NCI-H460 (cell line): ENCODE data around the gene ZSWIM9. TPM values are rescaled to one million over a fixed set of nuclear protein-coding genes. Genes with fewer than 3 reads are reported as not detected.
A peak's percentile ranks its signal among the peaks of the same experiment; 100 is the strongest.

ENCODE experiments used
- DNase-seq: peaks from one replicate; pipeline ENCODE4 v3.0.0-alpha.2; 2016; ENCODE audit warnings: low read depth; ENCODE audit errors: extremely low read depth
- polyA plus RNA-seq: library from polyadenylated mRNA; depleted of rRNA; stranded (reverse); fragments of >200 nt; gene quantifications from 2 replicates; pipeline ENCODE4 v1.2.3, GENCODE V29; 2014; cell fraction: nucleus; rRNA removed
- total RNA-seq: library from RNA; depleted of rRNA; stranded (reverse); fragments of >200 nt; shearing (Covaris generic); gene quantifications from 2 replicates; pipeline ENCODE4 v1.2.3, GENCODE V29; 2014; rRNA removed

Gene ZSWIM9
- 1.3 and 1.5 TPM in 2 replicates for total RNA-seq
- polyA plus RNA-seq: 0.65 and 1.3 TPM in 2 replicates

- DNase-seq: peak; percentile 86
Measured at GRCh38 chr19:48169939-48170803, at the start of gene ZSWIM9, which contains the start of gene LIG1. Gene ZSWIM9, plus strand, starts transcription at chr19:48170680. Its CDS starts 1,123 bp downstream, at chr19:48171803. Gene LIG1, minus strand, starts transcription at chr19:48170344. Its CDS starts 4,778 bp downstream, at chr19:48165566.

GRCh38 chr19:48121066-48121465 is 49.4 kb upstream of the ZSWIM9 start:
- no peak for DNase-seq

DNA sequence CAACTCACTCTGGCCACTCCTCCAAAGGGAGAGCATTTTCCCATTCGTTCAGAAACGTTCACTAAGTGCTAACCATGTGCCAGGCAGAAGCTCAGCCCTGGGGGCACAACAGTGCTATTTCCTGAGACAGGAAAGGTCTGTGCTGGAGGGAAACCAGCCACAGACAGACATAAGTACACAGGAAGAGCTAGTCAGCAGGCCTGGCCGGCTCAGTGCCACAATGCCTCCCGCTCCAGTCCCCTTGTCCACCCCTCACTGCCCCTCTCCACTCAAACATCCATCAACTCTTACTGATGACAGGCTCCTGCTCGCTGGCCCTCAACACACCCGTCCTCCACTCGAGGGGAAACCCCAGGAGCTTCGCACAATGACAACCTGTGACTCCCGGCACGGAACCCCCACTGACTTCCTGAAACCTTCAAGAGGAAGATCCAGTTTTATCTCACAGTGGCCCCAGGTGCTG is 48.5 kb upstream of the ZSWIM9 start:
- DNase-seq: no peak

GRCh38 chr19:48122421-48122820 is 48.1 kb upstream of the ZSWIM9 start:
- DNase-seq: no peak

DNA sequence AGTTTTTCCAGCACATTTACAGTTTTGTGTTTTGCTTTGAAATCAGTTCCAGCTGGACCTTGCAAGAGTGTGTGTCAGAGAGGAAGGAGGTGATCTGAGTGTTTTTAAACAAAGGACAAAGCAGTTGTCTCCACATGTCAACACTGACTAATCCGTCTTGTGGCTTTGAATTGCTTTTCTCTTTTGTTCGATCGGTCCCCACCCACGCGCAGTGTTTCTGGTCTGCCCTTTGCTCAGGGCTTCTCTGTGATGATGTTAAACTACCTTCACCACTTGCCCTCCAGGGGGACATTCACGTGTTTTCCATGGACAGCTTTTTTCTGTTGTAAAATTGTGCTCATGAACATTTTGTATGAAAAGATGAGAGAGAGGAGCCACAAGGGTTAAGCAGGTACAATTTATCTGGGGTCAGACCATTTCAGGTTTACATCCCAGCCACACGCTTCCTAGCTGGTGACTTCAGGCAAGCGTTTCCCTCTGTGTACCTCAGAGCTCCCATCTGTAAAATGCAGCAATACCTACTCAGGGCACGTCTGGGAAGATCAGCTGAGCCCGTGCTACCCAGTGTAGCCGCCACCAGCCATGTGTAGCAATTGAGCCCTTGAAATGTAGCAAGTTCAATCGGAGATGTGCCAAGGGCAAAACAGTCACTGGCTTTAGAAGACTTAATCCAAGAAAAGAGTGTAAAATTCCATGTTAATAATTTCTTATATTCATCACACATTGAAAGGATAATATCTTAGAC is 46.4 kb upstream of the ZSWIM9 start:
- no peak for DNase-seq

DNA sequence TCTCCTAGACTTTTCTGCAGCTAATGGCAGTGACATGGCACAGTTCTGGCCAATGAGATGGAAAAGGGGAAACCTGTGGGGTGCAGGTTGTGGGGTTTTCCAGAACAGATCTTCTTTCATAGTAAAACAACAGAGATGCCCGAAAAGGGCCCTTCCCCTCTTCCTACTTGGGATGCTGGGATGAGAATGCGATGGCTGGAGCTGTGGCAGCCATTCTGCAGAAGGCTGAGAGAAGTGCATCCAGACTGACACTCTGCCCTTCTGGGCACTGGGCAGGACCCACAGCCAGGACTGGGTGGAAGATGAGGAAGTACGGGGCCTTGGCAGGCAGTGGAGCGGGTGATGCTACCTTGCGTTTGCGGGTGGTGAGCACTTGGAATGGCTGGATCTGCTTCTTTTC is 42.9 kb upstream of the ZSWIM9 start:
- DNase-seq: no peak

DNA sequence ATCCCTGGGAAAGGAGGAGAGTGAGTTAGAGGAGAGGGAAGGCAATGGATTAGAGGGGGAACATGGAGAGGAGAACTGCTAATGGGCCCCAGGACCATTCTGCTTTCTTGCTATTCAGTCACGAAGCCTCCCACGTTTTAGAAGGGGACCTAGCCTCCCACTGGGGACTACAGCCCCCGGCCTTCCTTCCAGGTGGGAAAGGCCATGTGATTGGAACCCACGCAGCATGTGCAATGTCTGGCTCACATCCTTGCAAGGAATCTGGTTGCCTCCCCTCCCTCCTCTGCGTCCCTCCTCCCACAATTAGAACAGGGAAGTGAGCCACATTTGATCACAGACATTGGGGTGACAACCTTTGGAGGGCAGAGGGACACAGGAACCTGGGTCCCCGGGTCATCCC is 37.4 kb upstream of the ZSWIM9 start:
- DNase-seq: no peak

- no peak for DNase-seq
Measured at GRCh38 chr19:48135411-48135810, 35.1 kb upstream of the ZSWIM9 start.

DNA sequence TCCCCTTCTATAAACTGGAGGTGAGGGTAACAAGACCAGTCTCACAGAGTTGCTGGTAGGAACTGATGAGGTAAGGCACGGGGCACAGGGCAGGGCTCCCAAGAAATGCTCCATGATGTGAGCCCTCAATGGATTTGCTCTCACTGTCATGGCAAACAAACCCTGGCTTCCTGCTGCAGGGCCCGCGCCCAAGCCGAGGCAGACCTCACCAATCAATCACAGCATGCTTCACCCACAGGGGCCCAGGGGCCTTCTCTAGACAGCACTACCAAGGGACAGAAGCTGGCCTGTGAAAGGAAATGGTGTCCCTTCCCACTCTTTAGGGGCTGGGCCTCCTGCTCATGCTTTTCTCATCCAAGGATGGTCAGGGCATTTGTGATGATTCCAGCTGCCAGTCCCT is 33.9 kb upstream of the ZSWIM9 start:
- no peak for DNase-seq

DNA sequence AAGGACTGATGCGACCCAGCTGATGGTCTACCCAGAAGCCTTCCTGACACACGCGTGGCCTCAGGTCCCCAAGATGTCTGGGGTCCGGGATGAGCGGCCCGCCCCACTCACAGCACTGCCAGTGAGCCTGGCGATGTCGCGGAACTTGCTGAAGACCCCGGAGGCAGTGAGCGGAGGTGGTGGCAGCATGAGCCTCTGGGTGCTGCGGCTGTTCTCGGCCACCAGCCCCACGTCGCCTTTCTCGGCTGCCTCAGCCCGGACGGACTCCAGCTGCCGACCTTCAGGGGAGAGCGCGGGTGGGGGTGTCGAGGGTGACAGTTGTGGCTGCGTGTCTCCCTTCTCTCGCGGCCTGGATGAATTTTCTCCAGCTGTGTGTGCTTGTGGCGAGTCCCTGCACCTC is 33.1 kb upstream of the ZSWIM9 start:
- no peak for DNase-seq

- DNase-seq: no peak
Measured at GRCh38 chr19:48139053-48139452, 31.4 kb upstream of the ZSWIM9 start.

DNA sequence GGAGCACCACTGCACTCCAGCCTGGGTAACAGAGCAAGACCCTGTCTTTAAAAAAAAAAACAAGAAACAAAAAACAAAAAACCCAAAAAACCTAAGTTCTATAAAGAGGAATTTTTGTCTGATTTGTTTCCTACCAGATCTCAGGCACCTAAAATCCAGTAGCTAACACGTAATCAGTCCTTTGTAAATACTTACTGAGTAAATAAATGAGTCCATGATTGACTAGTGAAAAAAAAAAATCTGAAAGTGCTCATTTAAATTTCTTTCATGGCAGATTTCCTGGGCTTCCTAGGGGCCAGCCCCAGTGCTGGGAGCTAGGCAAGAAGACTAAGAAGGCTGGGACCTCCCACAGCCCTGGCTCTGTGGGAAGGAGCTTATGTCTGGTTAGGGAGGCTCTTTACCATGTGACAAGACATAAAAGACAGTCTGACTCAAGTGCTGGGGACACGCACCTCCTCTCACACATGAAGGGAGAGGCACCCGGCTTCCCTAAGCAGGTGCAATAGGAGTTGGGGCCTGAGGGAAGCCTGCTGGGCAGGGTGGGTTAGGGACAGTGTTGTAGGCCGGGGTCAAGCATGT is 22.8 kb upstream of the ZSWIM9 start:
- no peak for DNase-seq

DNA sequence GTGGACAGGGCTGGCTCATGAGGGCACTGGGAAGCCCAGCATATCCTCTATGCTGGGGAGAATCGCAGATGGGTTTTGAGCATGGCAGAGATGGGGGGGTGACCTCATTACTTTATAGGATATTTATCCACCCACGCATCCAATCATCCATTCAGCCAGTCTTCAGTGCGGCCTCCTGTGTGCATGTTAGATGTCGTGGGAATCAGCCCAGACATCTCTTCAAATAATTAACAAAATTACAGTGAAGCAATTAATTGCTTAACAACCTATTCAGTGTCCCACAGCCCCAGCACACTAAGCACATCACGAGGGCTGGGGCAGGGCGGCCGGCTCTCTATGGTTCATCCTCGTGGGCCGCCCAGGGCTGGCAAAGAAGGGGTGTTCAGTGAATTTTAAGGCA is 21.9 kb upstream of the ZSWIM9 start:
- no peak for DNase-seq

DNA sequence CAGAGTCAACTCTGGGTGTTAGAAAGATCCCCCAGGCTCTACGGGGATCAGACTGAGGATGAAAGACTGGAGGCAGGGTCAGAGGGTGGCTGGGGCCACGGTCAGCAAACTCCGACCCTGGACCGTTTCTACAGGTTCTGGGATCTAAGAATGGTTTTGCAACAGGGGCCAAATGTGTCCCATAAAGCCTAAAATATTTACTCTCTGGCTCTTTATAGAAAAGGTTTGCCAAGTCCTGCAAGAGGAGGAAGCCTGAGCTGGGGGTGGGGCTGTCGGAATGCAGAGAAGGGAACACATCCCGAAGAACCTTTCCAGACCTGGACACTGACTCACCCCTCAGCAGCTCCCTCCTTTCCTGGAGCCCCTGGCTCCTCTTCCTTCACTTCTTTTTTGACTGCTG is 21.1 kb upstream of the ZSWIM9 start:
- no peak for DNase-seq

GRCh38 chr19:48152551-48152950 is 17.9 kb upstream of the ZSWIM9 start:
- DNase-seq: peak; percentile 88

DNA sequence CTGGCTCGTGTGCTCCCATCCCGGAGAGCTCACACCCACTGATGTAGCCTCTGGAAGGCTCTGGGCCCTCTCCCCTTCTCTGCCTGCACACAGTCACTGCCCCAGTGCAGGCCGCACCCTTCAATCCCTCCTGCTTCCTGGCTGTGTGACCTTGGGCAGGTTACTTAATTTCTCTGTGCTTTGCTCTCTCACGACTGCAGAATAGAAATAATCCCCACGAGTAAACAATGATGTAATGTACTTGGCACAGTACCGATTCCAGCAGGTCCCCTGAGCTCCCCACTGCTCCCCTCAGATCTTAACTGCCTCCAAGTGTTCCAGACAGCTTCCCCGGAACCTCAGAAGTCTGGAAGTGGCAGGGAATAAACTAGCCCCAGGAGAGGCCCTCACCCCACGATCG is 16.5 kb upstream of the ZSWIM9 start:
- DNase-seq: no peak

DNA sequence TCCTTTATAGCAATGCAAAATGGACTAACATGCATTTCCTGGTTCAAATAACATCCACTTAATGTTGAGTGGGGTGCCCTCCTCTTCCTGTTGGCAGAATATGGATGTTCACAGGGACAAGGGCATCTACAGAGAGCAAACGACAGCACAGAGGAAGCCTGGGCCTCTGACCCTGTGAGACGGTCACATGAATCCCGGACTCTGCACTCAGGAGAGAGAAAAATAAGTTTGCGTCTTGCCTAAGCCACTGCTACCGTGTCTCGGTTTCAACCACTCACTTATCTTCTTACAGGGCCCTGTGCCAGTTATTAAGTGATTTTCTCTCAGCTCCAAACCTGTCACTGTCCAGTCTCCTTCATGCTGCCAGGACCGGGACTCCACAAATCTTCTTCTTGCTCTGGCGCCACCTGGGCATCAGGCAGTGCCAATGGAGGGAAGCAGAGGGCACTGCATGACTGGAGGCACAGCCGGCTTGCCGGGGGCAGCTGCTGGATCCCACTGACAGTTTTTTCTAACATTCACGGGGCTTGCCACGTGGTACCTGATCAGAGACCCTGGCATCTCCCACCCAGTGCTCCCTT is 12.2 kb upstream of the ZSWIM9 start:
- no peak for DNase-seq

DNA sequence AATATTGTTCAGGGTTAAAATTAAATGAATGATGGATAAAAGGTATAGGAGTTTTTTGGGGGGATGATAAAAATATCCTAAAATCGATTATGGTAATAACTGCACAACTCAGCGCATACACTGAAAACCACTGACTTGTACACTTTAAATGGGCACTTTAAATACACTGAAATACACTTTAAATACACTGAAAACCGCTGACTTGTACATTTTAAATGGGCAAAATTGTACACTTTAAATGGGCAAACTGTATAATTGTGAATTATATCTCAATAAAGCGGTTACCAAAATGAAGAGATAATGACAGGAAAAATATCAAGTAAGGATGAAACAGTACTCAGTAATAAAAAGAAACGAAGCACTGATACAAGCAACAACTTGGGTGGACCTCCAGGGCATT is 1.8 kb upstream of the ZSWIM9 start:
- DNase-seq: no peak

DNA sequence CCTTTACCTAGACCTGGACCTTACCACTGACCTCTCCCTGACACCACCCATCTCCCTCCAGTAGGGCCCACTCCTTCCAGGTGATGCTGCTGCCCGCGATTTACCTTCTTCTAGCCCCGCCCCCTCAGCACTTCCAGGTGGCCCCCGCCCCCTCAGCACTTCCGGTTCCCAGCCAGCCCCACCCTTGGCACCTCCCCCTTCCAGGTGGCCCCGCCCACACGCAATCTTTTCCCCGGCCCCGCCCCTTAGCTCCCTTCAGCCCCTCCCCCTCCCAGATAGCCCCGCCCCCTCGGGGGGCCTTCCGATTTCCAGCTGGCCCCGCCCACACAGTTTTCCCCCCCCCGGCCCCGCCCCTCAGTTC is 922 bp upstream of the ZSWIM9 start:
- DNase-seq: peak; percentile 63

DNA sequence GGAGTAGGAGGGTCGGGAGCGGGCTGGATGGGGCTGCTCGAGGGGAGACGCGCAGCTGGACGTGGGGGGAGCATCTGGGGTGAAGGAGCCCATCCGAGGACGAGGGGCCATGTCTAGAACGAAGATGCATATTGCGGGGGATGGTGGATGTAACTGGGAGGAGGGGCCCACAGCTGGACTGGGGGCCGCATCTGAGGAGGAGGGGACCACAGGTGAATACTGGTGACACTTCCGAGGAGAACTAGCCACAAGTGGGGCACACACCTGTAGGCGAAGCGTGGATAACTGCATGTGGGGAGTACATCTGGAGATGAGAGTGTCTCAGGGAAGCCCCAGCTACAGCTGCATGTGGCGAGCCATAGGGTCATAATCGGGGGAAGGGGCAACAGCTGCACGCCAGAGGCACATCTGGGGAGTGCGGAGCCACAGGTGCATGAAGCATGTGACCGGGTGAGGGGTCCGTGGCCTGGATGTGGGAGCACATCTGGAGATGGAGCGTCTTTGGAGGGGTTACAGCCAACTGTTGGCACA is 402 bp downstream of the ZSWIM9 start:
- DNase-seq: no peak

DNA sequence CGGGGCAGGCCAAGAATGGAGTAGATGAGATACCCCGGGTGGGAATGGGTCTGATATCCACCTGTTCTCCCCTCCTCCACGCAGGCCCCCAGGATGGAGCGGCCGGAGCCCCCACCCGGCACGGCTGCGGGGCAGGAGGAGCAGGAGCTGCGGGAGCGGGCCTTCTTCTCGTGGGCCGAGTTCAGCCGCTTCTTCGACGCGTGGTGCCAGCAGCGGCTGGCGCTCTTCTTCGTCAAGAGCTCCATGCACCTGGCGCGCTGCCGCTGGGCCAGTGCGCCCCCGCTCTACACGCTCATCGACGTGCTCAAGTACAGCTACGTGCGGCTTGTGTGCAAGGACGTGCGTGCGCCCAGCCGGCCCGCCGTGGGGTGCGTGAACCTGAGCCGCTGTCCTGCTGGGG is 1.2 kb downstream of the ZSWIM9 start:
- no peak for DNase-seq
